HEK293 (cell line): ENCODE data around the gene TRMT112.

Source experiments
- CTCF ChIA-PET: fragments of 350-600 bp; formaldehyde crosslinking; extraction: SDS; loops from one replicate; lab custom pipeline; 2021; ENCODE audit warnings: antibody characterized with exemption; lab: Yijun Ruan, JAX
- POLR2A ChIA-PET: fragments of 300-600 bp; formaldehyde crosslinking; extraction: SDS; loops from one replicate; lab custom pipeline; 2020; ENCODE audit warnings: antibody characterized with exemption, inconsistent platforms; lab: Yijun Ruan, JAX
- H3K27ac ChIP-seq: fragments of 200-500 bp; sonication (Bioruptor generic); 2 replicates; pipeline ENCODE4 v1.5.1; 2014; ENCODE audit warnings: low read depth, low read length, control low read depth, inconsistent platforms; ENCODE audit errors: extremely low read depth
- H3K36me3 ChIP-seq, 2 experiments: fragments of 200-500 bp in 1 of 2; sonication (Bioruptor generic) in 1 of 2; 1 replicate in 1 of 2; 2 replicates in 1 of 2; pipeline ENCODE4 v1.5.1; 2014 to 2017; ENCODE audit warnings: inconsistent platforms in 2 of 2, low read length in 2 of 2; ENCODE audit not compliant: control insufficient read depth in 2 of 2, insufficient read depth in 1 of 2
- H3K4me1 ChIP-seq: fragments of 200-500 bp; sonication (Bioruptor generic); 2 replicates; pipeline ENCODE4 v1.5.1; 2014; ENCODE audit warnings: mild to moderate bottlenecking, low read length, inconsistent platforms; ENCODE audit not compliant: control insufficient read depth, insufficient read depth
- H3K4me3 ChIP-seq: 2 replicates; pipeline ENCODE4 v1.5.1; 2011; ENCODE audit warnings: low read depth, mild to moderate bottlenecking, control low read depth, low read length, moderate library complexity
- H3K9me3 ChIP-seq: fragments of 200-500 bp; sonication (Bioruptor generic); 2 replicates; pipeline ENCODE4 v1.5.1; 2014; ENCODE audit warnings: low read depth, low read length, inconsistent platforms; ENCODE audit not compliant: control insufficient read depth, insufficient read depth
- ELK4 ChIP-seq: IDR thresholded peaks from 2 replicates; pipeline ENCODE4 v1.6.1; 2011; ENCODE audit warnings: mild to moderate bottlenecking, low read depth, low read length, borderline replicate concordance
- IKZF3 ChIP-seq: fragments of 450-650 bp; IDR thresholded peaks from 2 replicates; pipeline ENCODE4 v1.5.0; 2018; ENCODE audit warnings: missing biosample characterization, mild to moderate bottlenecking, missing genetic modification characterization, moderate library complexity
- KLF1 ChIP-seq: fragments of 450-650 bp; formaldehyde crosslinking; IDR thresholded peaks from 2 replicates; pipeline ENCODE4 v1.5.1; 2016; ENCODE audit warnings: missing biosample characterization, missing genetic modification characterization
- KLF16 ChIP-seq: fragments of 450-650 bp; formaldehyde crosslinking; IDR thresholded peaks from 2 replicates; pipeline ENCODE4 v1.5.1; 2017; ENCODE audit warnings: missing biosample characterization, missing genetic modification characterization
- PATZ1 ChIP-seq: fragments of 450-650 bp; formaldehyde crosslinking; IDR thresholded peaks from 2 replicates; pipeline ENCODE4 v1.5.1; 2016; ENCODE audit warnings: missing biosample characterization, missing genetic modification characterization
- ZBTB11 ChIP-seq: fragments of 450-650 bp; formaldehyde crosslinking; conservative IDR thresholded peaks from 2 replicates; pipeline ENCODE4 v1.5.1; 2016; ENCODE audit warnings: low read depth, missing biosample characterization, missing genetic modification characterization
- ZBTB17 ChIP-seq: fragments of 450-650 bp; formaldehyde crosslinking; IDR thresholded peaks from 2 replicates; pipeline ENCODE4 v1.5.1; 2016; ENCODE audit warnings: missing biosample characterization, missing genetic modification characterization
- ZBTB20 ChIP-seq: fragments of 450-650 bp; formaldehyde crosslinking; IDR thresholded peaks from 2 replicates; pipeline ENCODE4 v1.5.1; 2016; ENCODE audit warnings: missing biosample characterization, missing genetic modification characterization
- ZIC2 ChIP-seq: fragments of 450-650 bp; formaldehyde crosslinking; IDR thresholded peaks from 2 replicates; pipeline ENCODE4 v1.5.1; 2016; ENCODE audit warnings: missing biosample characterization, missing genetic modification characterization
- ZNF10 ChIP-seq: fragments of 450-650 bp; formaldehyde crosslinking; IDR thresholded peaks from 2 replicates; pipeline ENCODE4 v1.5.1; 2017; ENCODE audit warnings: missing biosample characterization, missing genetic modification characterization
- ZNF335 ChIP-seq: fragments of 450-650 bp; formaldehyde crosslinking; conservative IDR thresholded peaks from 2 replicates; pipeline ENCODE4 v1.5.1; 2016; ENCODE audit warnings: missing biosample characterization, missing genetic modification characterization
- ZNF341 ChIP-seq: fragments of 450-650 bp; formaldehyde crosslinking; IDR thresholded peaks from 2 replicates; pipeline ENCODE4; 2016; ENCODE audit warnings: low read depth, missing biosample characterization, missing genetic modification characterization
- ZNF449 ChIP-seq: fragments of 450-650 bp; formaldehyde crosslinking; IDR thresholded peaks from 2 replicates; pipeline ENCODE4 v1.5.1; 2017; ENCODE audit warnings: missing biosample characterization, mild to moderate bottlenecking, missing genetic modification characterization, moderate library complexity
- ZNF530 ChIP-seq: fragments of 450-650 bp; formaldehyde crosslinking; IDR thresholded peaks from 2 replicates; pipeline ENCODE4 v1.5.1; 2016; ENCODE audit warnings: low read depth, missing biosample characterization, missing genetic modification characterization
- ZSCAN30 ChIP-seq: fragments of 450-650 bp; IDR thresholded peaks from 2 replicates; pipeline ENCODE4 v1.5.1; 2018; ENCODE audit warnings: missing biosample characterization, mild to moderate bottlenecking, missing genetic modification characterization, moderate library complexity
- TF ChIP-seq, protein P1 (sequence below): fragments of 450-650 bp; formaldehyde crosslinking; IDR thresholded peaks from 2 replicates; pipeline ENCODE4 v1.5.1; 2016; ENCODE audit warnings: missing biosample characterization, missing genetic modification characterization
- TF ChIP-seq, protein P2 (sequence below): fragments of 450-650 bp; formaldehyde crosslinking; IDR thresholded peaks from 2 replicates; pipeline ENCODE4 v1.5.1; 2016; ENCODE audit warnings: missing biosample characterization, missing genetic modification characterization
- TF ChIP-seq, protein P3 (sequence below): fragments of 450-650 bp; formaldehyde crosslinking; IDR thresholded peaks from 2 replicates; pipeline ENCODE4 v1.5.1; 2016; ENCODE audit warnings: missing biosample characterization, missing genetic modification characterization, borderline replicate concordance

The TRMT112 gene

DNA sequence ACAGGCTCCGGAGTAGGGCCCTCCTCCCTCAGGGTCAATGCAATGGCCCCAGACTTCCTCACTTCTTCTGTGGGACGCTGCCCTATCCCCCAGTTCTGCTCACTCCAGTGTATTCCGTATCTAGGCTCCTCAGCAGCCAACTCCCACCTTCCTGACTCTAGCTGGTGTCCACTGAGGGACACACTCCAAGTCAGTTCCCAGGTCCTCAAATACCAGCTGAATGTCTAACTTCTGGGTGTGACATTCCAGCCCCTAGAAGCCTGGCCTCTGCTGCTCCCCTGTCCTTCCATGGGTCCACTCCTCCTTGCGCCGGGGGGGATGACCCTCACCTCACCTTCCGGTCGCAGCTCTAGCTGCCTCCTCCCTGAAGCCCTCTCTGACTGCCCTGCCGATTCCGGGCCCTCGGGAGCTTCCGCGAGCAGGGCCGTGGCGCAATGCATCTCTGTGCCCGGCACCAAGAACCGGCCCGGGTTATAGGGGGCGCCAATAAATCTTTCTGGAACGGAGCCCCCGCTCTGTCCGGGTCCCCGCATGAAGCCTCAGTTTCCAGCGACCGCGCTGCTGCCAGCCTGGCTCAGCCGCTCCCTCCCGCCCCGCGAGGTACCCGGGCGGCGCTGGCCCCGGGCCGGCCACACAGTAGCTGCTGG is 48.3 kb downstream of the TRMT112 start (continued):
- peak; percentile 94 for TF ChIP-seq ZBTB20
- 0 out of 2 replicates have a peak, but pooled peaks have one; percentile 49 for TF ChIP-seq ZNF341 (tag by site-specific recombination)
- 0 out of 2 replicates have a peak, but pooled peaks have one; percentile 45 for TF ChIP-seq ZBTB17 (tag by site-specific recombination)
- 0 out of 2 replicates have a peak, but pooled peaks have one; percentile 11 for TF ChIP-seq ZBTB11 (tag by site-specific recombination)

- POLR2A ChIA-PET, result interaction anchor here (0.6 to 7.0 kb wide), 11 partner anchors 10 to 87 kb away, joined by 3 to 96 read pairs (median 5); partner anchors contain the start of genes BAD, FERMT3, FKBP2 and GPR137
- CTCF ChIA-PET, result interaction anchor here (0.7 to 6.8 kb wide), 6 partner anchors 16 to 382 kb away, joined by 3 to 81 read pairs (median 4); partner anchors contain the start of genes CATSPERZ, ESRRA and PLCB3
- H3K4me1 ChIP-seq, result peaks cover 2% of the 10 kb centered on the region; the same call in 1 of the 2 replicates
- TF ChIP-seq KLF1 (tag by site-specific recombination) (peak; percentile 76), ZNF449 (tag by site-specific recombination) (0 out of 2 replicates have a peak, but pooled peaks have one; percentile 40), ZIC2 (tag by site-specific recombination) (peak; percentile 16; the same call in 1 of the 2 replicates), ZNF335 (tag by site-specific recombination) (0 out of 2 replicates have a peak, but pooled peaks have one; percentile 7), PATZ1 (tag by site-specific recombination) (no peak), IKZF3 (tag by site-specific recombination) (peak; percentile 53; the same call in 1 of the 2 replicates), ZNF341 (tag by site-specific recombination) (peak; percentile 89), ZSCAN30 (0 out of 2 replicates have a peak, but pooled peaks have one; percentile 24), ZNF530 (tag by site-specific recombination) (no peak), ELK4 (no peak), KLF16 (tag by site-specific recombination) (peak; percentile 37; the same call in 1 of the 2 replicates), ZNF10 (tag by site-specific recombination) (peak; percentile 21; the same call in 1 of the 2 replicates)
- TF ChIP-seq, protein P1, sequence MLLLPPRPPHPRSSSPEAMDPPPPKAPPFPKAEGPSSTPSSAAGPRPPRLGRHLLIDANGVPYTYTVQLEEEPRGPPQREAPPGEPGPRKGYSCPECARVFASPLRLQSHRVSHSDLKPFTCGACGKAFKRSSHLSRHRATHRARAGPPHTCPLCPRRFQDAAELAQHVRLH (tag by site-specific recombination), result 0 out of 2 replicates have a peak, but pooled peaks have one; percentile 9
- TF ChIP-seq, protein P2, sequence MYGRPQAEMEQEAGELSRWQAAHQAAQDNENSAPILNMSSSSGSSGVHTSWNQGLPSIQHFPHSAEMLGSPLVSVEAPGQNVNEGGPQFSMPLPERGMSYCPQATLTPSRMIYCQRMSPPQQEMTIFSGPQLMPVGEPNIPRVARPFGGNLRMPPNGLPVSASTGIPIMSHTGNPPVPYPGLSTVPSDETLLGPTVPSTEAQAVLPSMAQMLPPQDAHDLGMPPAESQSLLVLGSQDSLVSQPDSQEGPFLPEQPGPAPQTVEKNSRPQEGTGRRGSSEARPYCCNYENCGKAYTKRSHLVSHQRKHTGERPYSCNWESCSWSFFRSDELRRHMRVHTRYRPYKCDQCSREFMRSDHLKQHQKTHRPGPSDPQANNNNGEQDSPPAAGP (tag by site-specific recombination), result 0 out of 2 replicates have a peak, but pooled peaks have one; percentile 18
- TF ChIP-seq, protein P3, sequence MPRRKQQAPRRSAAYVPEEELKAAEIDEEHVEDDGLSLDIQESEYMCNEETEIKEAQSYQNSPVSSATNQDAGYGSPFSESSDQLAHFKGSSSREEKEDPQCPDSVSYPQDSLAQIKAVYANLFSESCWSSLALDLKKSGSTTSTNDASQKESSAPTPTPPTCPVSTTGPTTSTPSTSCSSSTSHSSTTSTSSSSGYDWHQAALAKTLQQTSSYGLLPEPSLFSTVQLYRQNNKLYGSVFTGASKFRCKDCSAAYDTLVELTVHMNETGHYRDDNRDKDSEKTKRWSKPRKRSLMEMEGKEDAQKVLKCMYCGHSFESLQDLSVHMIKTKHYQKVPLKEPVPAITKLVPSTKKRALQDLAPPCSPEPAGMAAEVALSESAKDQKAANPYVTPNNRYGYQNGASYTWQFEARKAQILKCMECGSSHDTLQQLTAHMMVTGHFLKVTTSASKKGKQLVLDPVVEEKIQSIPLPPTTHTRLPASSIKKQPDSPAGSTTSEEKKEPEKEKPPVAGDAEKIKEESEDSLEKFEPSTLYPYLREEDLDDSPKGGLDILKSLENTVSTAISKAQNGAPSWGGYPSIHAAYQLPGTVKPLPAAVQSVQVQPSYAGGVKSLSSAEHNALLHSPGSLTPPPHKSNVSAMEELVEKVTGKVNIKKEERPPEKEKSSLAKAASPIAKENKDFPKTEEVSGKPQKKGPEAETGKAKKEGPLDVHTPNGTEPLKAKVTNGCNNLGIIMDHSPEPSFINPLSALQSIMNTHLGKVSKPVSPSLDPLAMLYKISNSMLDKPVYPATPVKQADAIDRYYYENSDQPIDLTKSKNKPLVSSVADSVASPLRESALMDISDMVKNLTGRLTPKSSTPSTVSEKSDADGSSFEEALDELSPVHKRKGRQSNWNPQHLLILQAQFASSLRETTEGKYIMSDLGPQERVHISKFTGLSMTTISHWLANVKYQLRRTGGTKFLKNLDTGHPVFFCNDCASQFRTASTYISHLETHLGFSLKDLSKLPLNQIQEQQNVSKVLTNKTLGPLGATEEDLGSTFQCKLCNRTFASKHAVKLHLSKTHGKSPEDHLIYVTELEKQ, result no peak
These were observed 49.1 kb downstream of the TRMT112 start for GRCh38 chr11:64268025-64268892.

More at GRCh38 chr11:64268025-64268892, 49.1 kb downstream of the TRMT112 start:
- Histone ChIP-seq H3K27ac (peak overlapping the region; percentile 83), H3K36me3 (peaks cover 0 to 39% of the 10 kb centered on the region in 2 experiments; a peak in 1 of 3 replicates), H3K9me3 (no peaks in the 10 kb centered on the region), H3K4me3 (no peak overlapping the region)
